C4-2B (cell line): ENCODE measurements around the gene RBM42.

ENCODE experiments used
- ZFX ChIP-seq: fragments of 450-650 bp; IDR thresholded peaks from 2 replicates; pipeline ENCODE4 v1.6.1; 2017
- TF ChIP-seq, protein P1 (sequence below): fragments of 450-650 bp; conservative IDR thresholded peaks from 2 replicates; pipeline ENCODE4 v1.5.1; 2017; ENCODE audit warnings: mild to moderate bottlenecking

GRCh38 chr19:35655600-35655999 lies 26.8 kb downstream of the RBM42 start:
- TF ChIP-seq, protein P1, sequence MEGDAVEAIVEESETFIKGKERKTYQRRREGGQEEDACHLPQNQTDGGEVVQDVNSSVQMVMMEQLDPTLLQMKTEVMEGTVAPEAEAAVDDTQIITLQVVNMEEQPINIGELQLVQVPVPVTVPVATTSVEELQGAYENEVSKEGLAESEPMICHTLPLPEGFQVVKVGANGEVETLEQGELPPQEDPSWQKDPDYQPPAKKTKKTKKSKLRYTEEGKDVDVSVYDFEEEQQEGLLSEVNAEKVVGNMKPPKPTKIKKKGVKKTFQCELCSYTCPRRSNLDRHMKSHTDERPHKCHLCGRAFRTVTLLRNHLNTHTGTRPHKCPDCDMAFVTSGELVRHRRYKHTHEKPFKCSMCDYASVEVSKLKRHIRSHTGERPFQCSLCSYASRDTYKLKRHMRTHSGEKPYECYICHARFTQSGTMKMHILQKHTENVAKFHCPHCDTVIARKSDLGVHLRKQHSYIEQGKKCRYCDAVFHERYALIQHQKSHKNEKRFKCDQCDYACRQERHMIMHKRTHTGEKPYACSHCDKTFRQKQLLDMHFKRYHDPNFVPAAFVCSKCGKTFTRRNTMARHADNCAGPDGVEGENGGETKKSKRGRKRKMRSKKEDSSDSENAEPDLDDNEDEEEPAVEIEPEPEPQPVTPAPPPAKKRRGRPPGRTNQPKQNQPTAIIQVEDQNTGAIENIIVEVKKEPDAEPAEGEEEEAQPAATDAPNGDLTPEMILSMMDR = no peak
- no peak for TF ChIP-seq ZFX
